GM20431 (cell line): Measurements from ENCODE around the gene DLGAP1.
"Not testable (repeated sequence)": the region's sequence is repeated elsewhere in the genome, so short reads cannot be mapped to it uniquely, and the experiment has no call there.

Experiments
- in situ Hi-C: fragments of 300-500 bp; cut with MseI, MboI; formaldehyde crosslinking; loops from one replicate; pipeline ENCODE4 v1.15.0; 2020; ENCODE audit warnings: low sequenced_read_pairs; ENCODE audit not compliant: unreplicated experiment

Gene DLGAP1

GRCh38 chr18:4299395-4299794 is 155.7 kb downstream of the DLGAP1 start:
- in situ Hi-C loops = no loop called here

GRCh38 chr18:4293337-4293736 is 161.8 kb downstream of the DLGAP1 start:
- in situ Hi-C loops = no loop called here

- in situ Hi-C loops = no loop called here
Measured at GRCh38 chr18:4292696-4293095, 162.4 kb downstream of the DLGAP1 start.

GRCh38 chr18:4287340-4287739 is 167.8 kb downstream of the DLGAP1 start:
- in situ Hi-C loops = not testable (repeated sequence)

GRCh38 chr18:4286256-4286655 is 168.9 kb downstream of the DLGAP1 start:
- in situ Hi-C loops = no loop called here

- in situ Hi-C loops = no loop called here
Measured at GRCh38 chr18:4285525-4285924, 169.6 kb downstream of the DLGAP1 start.

- in situ Hi-C loops = no loop called here
Measured at GRCh38 chr18:4284528-4284927, 170.6 kb downstream of the DLGAP1 start.

GRCh38 chr18:4283746-4284291 is 171.3 kb downstream of the DLGAP1 start:
- in situ Hi-C loops = no loop called here

- in situ Hi-C loops = no loop called here
Measured at GRCh38 chr18:4282954-4283353, 172.2 kb downstream of the DLGAP1 start.

GRCh38 chr18:4276953-4277585 is 178.0 kb downstream of the DLGAP1 start:
- in situ Hi-C loops = no loop called here

- in situ Hi-C loops = no loop called here
Measured at GRCh38 chr18:4271952-4272351, 183.2 kb downstream of the DLGAP1 start.

- in situ Hi-C loops = no loop called here
Measured at GRCh38 chr18:4270988-4271387, 184.1 kb downstream of the DLGAP1 start.

GRCh38 chr18:4270016-4270415 is 185.1 kb downstream of the DLGAP1 start:
- in situ Hi-C loops = no loop called here

GRCh38 chr18:4267641-4268040 is 187.5 kb downstream of the DLGAP1 start:
- in situ Hi-C loops = no loop called here

GRCh38 chr18:4264347-4264791 is 190.7 kb downstream of the DLGAP1 start:
- in situ Hi-C loops = no loop called here

- in situ Hi-C loops = no loop called here
Measured at GRCh38 chr18:4260107-4260506, 195.0 kb downstream of the DLGAP1 start.

- in situ Hi-C loops = no loop called here
Measured at GRCh38 chr18:4256766-4257417, 198.2 kb downstream of the DLGAP1 start.

GRCh38 chr18:4254840-4255239 is 200.3 kb downstream of the DLGAP1 start:
- in situ Hi-C loops = no loop called here

- in situ Hi-C loops = no loop called here
Measured at GRCh38 chr18:4252829-4253228, 202.3 kb downstream of the DLGAP1 start.

- in situ Hi-C loops = no loop called here
Measured at GRCh38 chr18:4251873-4252272, 203.2 kb downstream of the DLGAP1 start.

GRCh38 chr18:4251206-4251605 is 203.9 kb downstream of the DLGAP1 start:
- in situ Hi-C loops = no loop called here

- in situ Hi-C loops = no loop called here
Measured at GRCh38 chr18:4250141-4250540, 205.0 kb downstream of the DLGAP1 start.
